CD14-positive monocyte (primary cell): ENCODE results near the gene VAMP4. TPM values are rescaled to one million over a fixed set of nuclear protein-coding genes. Genes with fewer than 3 reads are reported as not detected.
"Not testable (repeated sequence)": the region's sequence is repeated elsewhere in the genome, so short reads cannot be mapped to it uniquely, and the experiment has no call there.

Experiments used
- DNase-seq, 3 donors: peaks; one replicate each; pipeline ENCODE4 v3.0.0-alpha.2; 2011 to 2022
- H2AFZ ChIP-seq: 2 replicates; pipeline ENCODE4 v1.6.0; 2012; ENCODE audit warnings: mild to moderate bottlenecking, low read depth, low read length, inconsistent platforms; ENCODE audit not compliant: insufficient read depth, poor library complexity, severe bottlenecking
- H3K27ac ChIP-seq, 2 donors: 1 replicate in 1 of 2; 2 replicates in 1 of 2; pipeline ENCODE4 v1.5.1; 2012 to 2013; ENCODE audit warnings: low read length in 2 of 2, control low read depth in 1 of 2, inconsistent platforms in 1 of 2, low read depth in 1 of 2, mild to moderate bottlenecking in 1 of 2
- H3K27me3 ChIP-seq, 2 donors: one replicate each; pipeline versions ENCODE4 v1.6.0 to v1.6.1; 2011 to 2013; ENCODE audit warnings: low read length in 2 of 2; ENCODE audit not compliant: control insufficient read depth in 2 of 2, insufficient read depth in 2 of 2
- H3K36me3 ChIP-seq, 2 donors: replicated peaks in 1 of 2; 1 replicate in 1 of 2; 2 replicates in 1 of 2; pipeline versions ENCODE4 v1.5.1 to v1.6.1; 2012 to 2013; ENCODE audit warnings: low read length in 2 of 2, control low read depth in 1 of 2, inconsistent platforms in 1 of 2, mild to moderate bottlenecking in 1 of 2; ENCODE audit not compliant: insufficient read depth in 2 of 2, control insufficient read depth in 1 of 2
- H3K4me1 ChIP-seq, 2 donors: 1 replicate in 1 of 2; 2 replicates in 1 of 2; pipeline versions ENCODE4 v1.5.1 to v1.6.1; 2012 to 2013; ENCODE audit warnings: low read length in 2 of 2, control low read depth in 1 of 2, inconsistent platforms in 1 of 2, mild to moderate bottlenecking in 1 of 2, moderate library complexity in 1 of 2; ENCODE audit not compliant: insufficient read depth in 2 of 2, control insufficient read depth in 1 of 2
- H3K4me2 ChIP-seq: replicated peaks from 2 replicates; pipeline ENCODE3; 2012; ENCODE audit warnings: low read length, moderate library complexity, mild to moderate bottlenecking; ENCODE audit not compliant: poor library complexity, severe bottlenecking; ENCODE audit errors: extremely low read depth
- H3K4me3 ChIP-seq, 3 experiments: fragments of 200-600 bp in 1 of 3; sonication (generic) in 1 of 3; replicated peaks in 1 of 3; 1 replicate in 2 of 3; 2 replicates in 1 of 3; pipeline ENCODE4 v1.5.1; 2011 to 2013; ENCODE audit warnings: low read length in 3 of 3, mild to moderate bottlenecking in 3 of 3, control low read depth in 2 of 3, low read depth in 2 of 3, inconsistent platforms in 1 of 3, moderate library complexity in 1 of 3
- H3K79me2 ChIP-seq: 2 replicates; pipeline ENCODE4 v1.6.0; 2012; ENCODE audit warnings: mild to moderate bottlenecking, control low read depth, inconsistent platforms, low read length, moderate library complexity; ENCODE audit not compliant: insufficient read depth
- H3K9ac ChIP-seq: 2 replicates; pipeline ENCODE4 v1.6.0; 2017; ENCODE audit warnings: low read length, mild to moderate bottlenecking; ENCODE audit not compliant: insufficient read depth, poor library complexity, severe bottlenecking
- H3K9me3 ChIP-seq, 2 donors: replicated peaks in 1 of 2; 1 replicate in 1 of 2; 2 replicates in 1 of 2; pipeline versions ENCODE4 v1.5.1 to v1.6.1; 2012 to 2013; ENCODE audit warnings: low read length in 2 of 2, control low read depth in 1 of 2; ENCODE audit not compliant: control insufficient read depth in 1 of 2, insufficient read depth in 1 of 2
- H4K20me1 ChIP-seq: 2 replicates; pipeline ENCODE4 v1.6.0; 2012; ENCODE audit warnings: mild to moderate bottlenecking, low read length, control low read depth, moderate library complexity; ENCODE audit not compliant: insufficient read depth
- H3K27ac Mint-ChIP-seq, 7 donors: one replicate each; pipeline ENCODE4 v1.8.0; 2020; ENCODE audit warnings: mild to moderate bottlenecking in 7 of 7, mixed read lengths in 7 of 7, moderate library complexity in 6 of 7, inconsistent platforms in 2 of 7
- H3K27me3 Mint-ChIP-seq, 3 donors: one replicate each; pipeline ENCODE4 v1.8.0; 2021 to 2022; ENCODE audit warnings: low read depth in 3 of 3, mild to moderate bottlenecking in 3 of 3, mixed read lengths in 3 of 3, moderate library complexity in 3 of 3, inconsistent platforms in 1 of 3
- H3K36me3 Mint-ChIP-seq, 2 donors: one replicate each; pipeline ENCODE4 v1.8.0; 2020; ENCODE audit warnings: mixed read lengths in 2 of 2, inconsistent platforms in 1 of 2, mild to moderate bottlenecking in 1 of 2
- H3K4me1 Mint-ChIP-seq: one replicate; pipeline ENCODE4 v1.8.0; 2020; ENCODE audit warnings: mild to moderate bottlenecking, mixed read lengths
- H3K4me3 Mint-ChIP-seq, 2 donors: one replicate each; pipeline ENCODE4 v1.8.0; 2020; ENCODE audit warnings: mild to moderate bottlenecking in 2 of 2, mixed read lengths in 2 of 2, moderate library complexity in 1 of 2
- H3K9me3 Mint-ChIP-seq, 7 donors: one replicate each; pipeline ENCODE4 v1.8.0; 2020 to 2022; ENCODE audit warnings: mixed read lengths in 7 of 7, mild to moderate bottlenecking in 6 of 7, moderate library complexity in 6 of 7, inconsistent platforms in 2 of 7
- CTCF ChIP-seq: fragments of 200-600 bp; IDR thresholded peaks from one replicate; pipeline ENCODE4 v1.8.0; 2022; ENCODE audit warnings: antibody characterized with exemption, mild to moderate bottlenecking
- WGBS: methylation state at CpG from one replicate; pipeline ENCODE4 v1.1.5; 2013; ENCODE audit warnings: missing lambda C conversion rate; ENCODE audit not compliant: insufficient coverage; 5-methylcytosine and 5-hydroxymethylcytosine counted together
- intact Hi-C, 2 donors: fragments of 100-400 bp; cut with micrococcal nuclease; formaldehyde crosslinking; loops; one replicate each; pipeline versions ENCODE4 v1.15.0 to v1.15.1; 2023
- polyA plus RNA-seq, 3 donors: library from polyadenylated mRNA; depleted of rRNA in 1 of 3; unstranded in 2 of 3; stranded (reverse) in 1 of 3; fragments of 300-500 nt in 2 of 3; fragments of >200 nt in 1 of 3; fragmentation: Illumina TruSeq in 2 of 3; gene quantifications; 1 replicate in 2 of 3; 2 replicates in 1 of 3; pipeline ENCODE4 v1.2.3, GENCODE V29; 2012 to 2021

The VAMP4 gene
- polyA plus RNA-seq, 3 donors: 13.3 to 19.5 (median 18.8) TPM

GRCh38 chr1:171693541-171693940, 48.3 kb downstream of the VAMP4 start:
- H3K36me3 ChIP-seq, DNase-seq, intact Hi-C loops, H3K4me1 Mint-ChIP-seq, H3K27ac ChIP-seq, H3K27me3 ChIP-seq, H3K79me2 ChIP-seq, H2AFZ ChIP-seq, H3K36me3 Mint-ChIP-seq, H3K27ac Mint-ChIP-seq, H3K4me3 ChIP-seq, H3K4me3 Mint-ChIP-seq, H3K4me2 ChIP-seq, H3K9ac ChIP-seq, H3K27me3 Mint-ChIP-seq, H4K20me1 ChIP-seq, H3K4me1 ChIP-seq: not testable (repeated sequence)
- peaks cover 26 to 53% (median 39%) of the 10 kb centered on the region in 7 donors for H3K9me3 Mint-ChIP-seq
- 100% methylated on average over 2 of the region's 23 CpGs for WGBS
- H3K9me3 ChIP-seq: peaks cover 10 to 13% of the 10 kb centered on the region in 2 donors

GRCh38 chr1:171683870-171684269, 58.0 kb downstream of the VAMP4 start:
- Histone ChIP-seq H3K79me2 (no peaks in the 10 kb centered on the region), H3K9me3 (no peaks in the 10 kb centered on the region), H3K27me3 (no peaks in the 10 kb centered on the region), H2AFZ (no peak overlapping the region), H3K4me1 (no peaks in the 10 kb centered on the region), H3K4me2 (no peak overlapping the region), H3K4me3 (no peak overlapping the region), H4K20me1 (no peaks in the 10 kb centered on the region), H3K27ac (no peak overlapping the region), H3K36me3 (no peaks in the 10 kb centered on the region), H3K9ac (no peak overlapping the region)
- Mint-ChIP-seq H3K4me1 (peaks cover 2% of the 10 kb centered on the region), H3K27me3 (peaks cover 3 to 9% (median 3%) of the 10 kb centered on the region in 3 donors), H3K9me3 (peaks cover 3 to 15% (median 7%) of the 10 kb centered on the region in 7 donors), H3K27ac (no peak overlapping the region), H3K36me3 (no peaks in the 10 kb centered on the region), H3K4me3 (no peak overlapping the region)
- DNase-seq: no peak
- TF ChIP-seq CTCF: no peak
- 57% methylated on average over 6 of the region's 8 CpGs for WGBS
- intact Hi-C loops: no loop called here
